ENCODE measurements around the gene NT5DC1.

Gene NT5DC1

DNA sequence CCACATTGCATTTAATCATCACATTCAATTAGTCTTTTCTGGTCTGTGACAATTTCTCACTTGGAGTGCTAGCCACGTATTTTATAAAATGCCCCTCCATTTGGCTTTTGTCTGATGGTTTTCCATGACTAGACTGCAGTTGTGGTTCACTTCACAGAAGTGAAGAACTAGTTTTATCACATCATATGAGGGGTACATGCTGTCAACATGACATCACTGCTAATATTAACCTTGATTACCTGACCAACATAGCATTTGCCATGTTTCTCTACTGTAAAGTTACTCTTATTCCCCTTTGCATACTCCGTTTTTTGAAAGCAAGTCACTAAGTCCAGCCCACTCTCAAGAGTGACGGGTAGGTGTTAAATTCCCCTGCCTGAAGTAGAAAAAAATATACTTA is 73.3 kb downstream of the NT5DC1 start:
- TF ChIP-seq GATA3 (IDR thresholded peaks at IDR 0.05; ENCODE audit: low read depth, low read length) (no peak), GATA2 (IDR thresholded peaks at IDR 0.05; ENCODE audit: low read depth, low read length) (no peak)

DNA sequence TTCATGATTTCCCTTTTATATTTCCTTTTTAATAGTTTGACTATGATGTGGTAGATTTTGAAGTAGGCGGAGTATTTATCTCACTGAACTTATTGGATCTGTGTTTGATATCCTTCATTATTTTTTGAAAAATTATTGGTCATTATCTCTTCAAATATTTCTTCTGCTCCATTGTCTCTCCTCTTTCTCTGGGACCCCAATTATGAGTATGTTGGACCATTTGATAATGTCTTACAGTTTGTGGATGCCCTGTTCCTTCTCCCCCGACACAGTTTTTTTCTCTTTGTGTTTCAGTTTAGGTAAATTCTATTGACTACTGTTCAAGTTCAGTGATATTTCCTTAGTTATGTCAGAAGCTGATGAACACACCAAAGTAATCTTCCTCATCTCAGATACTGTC is 74.7 kb downstream of the NT5DC1 start:
- TF ChIP-seq GATA2 (IDR thresholded peaks at IDR 0.05; ENCODE audit: low read depth, low read length) (no peak), GATA3 (IDR thresholded peaks at IDR 0.05; ENCODE audit: low read depth, low read length) (no peak)

DNA sequence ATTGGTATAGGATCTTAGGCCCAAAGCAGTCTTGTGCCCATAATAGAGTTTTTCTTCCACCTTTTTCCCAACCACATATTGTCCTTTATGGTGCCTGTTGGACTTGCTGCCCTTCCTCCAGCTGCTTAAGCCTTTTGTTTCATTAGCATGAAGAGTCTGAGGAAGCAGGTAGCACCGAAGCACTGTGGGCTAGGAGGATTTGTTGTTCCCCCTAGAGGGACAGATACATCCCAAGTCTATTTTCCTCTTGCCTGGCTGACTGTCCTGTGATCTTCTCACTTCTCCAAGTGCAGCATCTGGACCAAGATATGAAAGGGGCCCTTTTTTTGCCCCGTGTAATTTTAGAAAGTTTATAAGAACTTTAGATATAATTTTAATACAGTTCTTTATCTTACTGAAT is 75.9 kb downstream of the NT5DC1 start:
- TF ChIP-seq GATA2 (IDR thresholded peaks at IDR 0.05; ENCODE audit: low read depth, low read length), result no peak

DNA sequence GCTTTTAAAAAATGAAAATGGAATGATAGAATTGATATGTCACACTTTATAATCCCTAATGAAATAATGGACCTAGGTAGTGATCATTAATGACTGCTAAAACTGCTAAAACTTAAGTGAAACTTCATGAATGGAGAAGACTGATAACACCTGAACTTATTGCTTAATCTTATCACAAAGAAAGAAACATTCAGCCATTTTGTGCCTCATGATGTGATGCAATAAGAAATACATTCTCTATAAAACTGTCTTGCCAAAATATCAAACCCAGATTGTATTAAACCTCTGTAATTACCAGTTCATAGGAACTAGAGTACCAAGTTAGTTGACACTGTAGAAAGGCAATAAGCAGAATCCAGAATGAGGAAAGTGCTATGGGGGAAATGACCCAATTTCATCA is 79.7 kb downstream of the NT5DC1 start:
- TF ChIP-seq GATA3 (IDR thresholded peaks at IDR 0.05; ENCODE audit: low read depth, low read length), result no peak
- TF ChIP-seq GATA2 (IDR thresholded peaks at IDR 0.05; ENCODE audit: low read depth, low read length), result no peak

DNA sequence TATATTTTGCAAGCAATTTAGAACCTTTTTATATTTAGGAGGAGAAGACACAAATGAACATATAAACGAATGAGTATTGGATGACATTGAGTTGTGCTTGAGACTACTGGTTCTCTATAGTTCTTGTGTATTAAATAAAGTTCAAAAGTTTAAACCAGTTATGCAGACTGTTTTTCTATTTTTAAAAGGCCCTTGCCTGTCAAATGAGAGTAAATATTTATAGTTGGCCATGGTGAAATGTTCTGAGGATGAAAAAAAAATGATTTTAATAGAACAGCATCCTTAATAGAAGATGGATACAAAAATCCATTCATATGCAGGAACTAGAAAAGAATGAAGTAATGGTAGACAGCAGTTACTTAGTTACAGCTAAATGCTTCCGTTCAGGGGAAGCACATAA is 88.8 kb downstream of the NT5DC1 start:
- no peak for TF ChIP-seq GATA2 (IDR thresholded peaks at IDR 0.05; ENCODE audit: low read depth, low read length)
- TF ChIP-seq GATA3 (IDR thresholded peaks at IDR 0.05; ENCODE audit: low read depth, low read length), result no peak

DNA sequence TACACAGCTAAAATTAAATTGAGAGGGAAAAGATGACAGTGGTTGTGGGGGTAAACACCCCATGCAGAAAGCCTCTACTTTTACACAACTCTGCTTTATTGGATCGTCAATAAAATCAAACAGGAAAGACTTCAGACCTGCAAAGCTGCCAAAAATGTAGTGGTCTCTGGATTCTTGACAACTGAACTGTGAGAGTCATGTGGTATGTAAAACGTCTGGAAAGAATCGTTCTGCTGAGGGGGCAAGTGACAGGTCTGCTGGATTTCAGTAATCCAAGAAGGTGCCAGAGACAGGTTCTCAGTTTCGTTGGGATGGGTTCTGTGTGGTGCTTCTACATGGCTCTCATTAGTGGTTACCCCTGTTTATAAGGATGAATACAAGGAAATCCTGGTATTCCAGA is 89.9 kb downstream of the NT5DC1 start:
- TF ChIP-seq GATA2 (IDR thresholded peaks at IDR 0.05; ENCODE audit: low read depth, low read length), result no peak
- no peak for TF ChIP-seq GATA3 (IDR thresholded peaks at IDR 0.05; ENCODE audit: low read depth, low read length)

DNA sequence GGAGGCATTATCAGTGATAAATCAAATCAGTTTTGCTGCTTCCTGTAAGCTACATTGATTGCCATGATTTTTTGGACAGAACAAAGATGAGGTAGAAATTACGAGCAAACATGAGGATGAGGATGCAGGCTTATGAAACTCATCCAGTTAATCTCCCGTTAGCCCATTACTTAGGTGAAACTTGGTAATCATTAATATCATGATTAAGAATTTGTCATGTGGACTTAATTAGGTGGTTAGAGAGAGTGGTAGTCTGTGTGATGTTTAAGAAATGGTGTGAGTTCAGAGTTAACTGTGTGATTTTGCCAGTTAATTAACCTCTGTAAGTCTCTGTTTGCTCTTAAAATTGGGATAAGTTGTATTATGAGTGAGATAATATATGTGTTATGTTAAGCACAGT is 91.2 kb downstream of the NT5DC1 start:
- TF ChIP-seq GATA2 (IDR thresholded peaks at IDR 0.05; ENCODE audit: low read depth, low read length) (no peak), GATA3 (IDR thresholded peaks at IDR 0.05; ENCODE audit: low read depth, low read length) (no peak)

DNA sequence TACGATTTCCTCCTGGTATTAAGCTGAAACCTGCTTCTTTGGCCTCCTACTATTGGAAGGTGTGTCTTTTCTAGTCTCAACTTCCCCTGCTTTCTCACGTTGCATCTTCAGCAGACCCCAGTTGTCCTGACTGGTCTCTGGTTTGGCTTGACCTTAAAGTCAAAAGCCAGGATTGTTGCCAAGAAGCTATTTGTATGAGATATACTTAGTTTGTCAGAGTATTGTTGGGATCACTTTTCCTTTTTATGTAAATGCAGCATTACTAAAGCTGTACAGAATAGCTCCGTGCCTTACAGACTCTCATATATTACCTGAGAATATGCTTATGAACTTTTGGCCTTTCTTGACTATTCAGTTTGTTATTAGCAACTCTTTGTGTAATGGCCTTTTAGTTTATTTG is 92.1 kb downstream of the NT5DC1 start:
- TF ChIP-seq GATA3 (IDR thresholded peaks at IDR 0.05; ENCODE audit: low read depth, low read length) (no peak), GATA2 (IDR thresholded peaks at IDR 0.05; ENCODE audit: low read depth, low read length) (no peak)

DNA sequence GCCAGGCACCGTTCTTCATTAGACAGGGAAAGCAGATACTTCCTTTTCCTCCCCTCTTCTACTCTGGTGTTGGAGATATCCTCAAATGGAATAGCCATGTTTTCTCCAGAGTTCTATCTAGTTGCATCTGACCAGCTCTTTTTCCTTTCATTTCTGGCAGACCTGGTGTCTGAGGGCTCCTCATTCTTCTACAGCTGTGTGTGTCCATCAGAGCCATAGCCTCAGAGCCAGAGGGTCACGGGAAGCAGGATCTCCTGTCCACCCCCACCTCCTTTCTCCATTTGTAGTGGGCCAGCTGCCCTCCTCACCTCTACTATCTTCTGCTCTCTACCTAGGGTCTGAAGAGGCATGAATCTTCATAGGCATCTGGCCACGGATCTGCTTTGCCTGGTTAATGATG is 96.2 kb downstream of the NT5DC1 start:
- TF ChIP-seq GATA3 (IDR thresholded peaks at IDR 0.05; ENCODE audit: low read depth, low read length) (no peak), GATA2 (IDR thresholded peaks at IDR 0.05; ENCODE audit: low read depth, low read length) (no peak)

DNA sequence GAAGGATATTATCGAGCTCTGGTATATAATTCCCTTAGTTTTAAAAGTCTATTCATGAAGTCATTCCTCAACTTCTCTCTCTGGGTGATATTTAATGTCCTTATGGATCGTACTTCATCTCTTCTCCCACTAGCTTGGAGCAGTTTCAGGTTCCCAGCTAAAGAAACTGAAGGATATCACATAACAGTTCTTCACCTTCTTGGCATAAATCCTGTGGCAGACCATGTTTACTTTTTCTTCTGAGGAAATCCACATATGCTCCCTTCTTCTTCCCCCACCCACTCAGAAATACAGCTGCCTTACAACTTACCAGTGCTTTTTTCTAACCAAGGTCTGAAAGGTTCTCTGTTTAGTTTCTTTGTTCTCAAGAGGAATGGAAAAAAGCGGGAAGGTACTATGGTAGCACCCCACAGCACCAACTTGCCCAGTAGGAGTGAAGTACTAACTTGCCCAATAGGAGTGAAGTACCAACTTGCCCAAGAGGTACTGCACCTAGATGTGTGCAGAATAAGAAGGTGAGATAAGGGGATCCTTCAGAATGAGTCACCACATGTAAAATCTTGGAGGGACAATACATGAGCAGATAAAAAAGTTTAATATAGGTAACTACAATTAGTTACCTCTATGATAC is 100.1 kb downstream of the NT5DC1 start:
- TF ChIP-seq GATA3 (IDR thresholded peaks at IDR 0.05; ENCODE audit: low read depth, low read length) (no peak), GATA2 (IDR thresholded peaks at IDR 0.05; ENCODE audit: low read depth, low read length) (no peak)

DNA sequence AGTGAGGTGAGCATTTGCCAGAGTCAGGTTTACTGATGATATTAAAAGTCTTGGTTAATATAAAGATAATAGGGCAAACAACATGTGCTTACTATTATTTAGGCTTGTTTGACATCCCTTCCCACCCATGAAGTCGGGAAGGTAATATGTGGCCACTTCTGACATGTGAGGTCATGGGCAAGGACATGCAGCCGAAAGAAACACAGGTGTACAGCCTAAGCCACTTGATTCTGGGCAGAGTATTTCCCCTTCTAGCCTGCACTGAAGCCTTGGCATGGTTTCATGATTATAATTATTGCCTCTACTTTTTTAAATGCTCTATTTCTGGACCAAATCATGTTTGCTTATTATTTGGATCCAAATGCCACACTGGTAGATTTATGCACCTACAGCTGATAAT is 100.9 kb downstream of the NT5DC1 start:
- TF ChIP-seq GATA3 (IDR thresholded peaks at IDR 0.05; ENCODE audit: low read depth, low read length), result no peak

DNA sequence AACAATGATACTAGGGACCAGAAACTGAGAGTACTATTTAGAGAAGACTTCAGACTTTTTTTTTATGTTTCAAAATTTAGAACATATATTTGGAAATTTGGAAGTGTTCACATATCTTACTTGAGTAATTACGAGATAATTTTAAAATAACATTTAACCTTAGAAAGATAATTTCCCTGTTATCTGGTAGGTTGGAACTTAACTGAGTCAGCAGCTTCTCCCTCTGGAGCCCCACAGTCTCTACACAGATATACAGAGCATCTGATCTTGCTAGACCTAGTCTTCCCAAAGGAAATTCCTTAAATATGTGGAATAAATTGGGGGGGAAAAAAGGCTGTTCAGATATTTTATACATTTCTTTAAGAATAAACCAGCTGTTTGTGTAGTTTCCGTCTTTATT is 104.6 kb downstream of the NT5DC1 start:
- TF ChIP-seq GATA2 (IDR thresholded peaks at IDR 0.05; ENCODE audit: low read depth, low read length) (no peak), GATA3 (IDR thresholded peaks at IDR 0.05; ENCODE audit: low read depth, low read length) (no peak)

DNA sequence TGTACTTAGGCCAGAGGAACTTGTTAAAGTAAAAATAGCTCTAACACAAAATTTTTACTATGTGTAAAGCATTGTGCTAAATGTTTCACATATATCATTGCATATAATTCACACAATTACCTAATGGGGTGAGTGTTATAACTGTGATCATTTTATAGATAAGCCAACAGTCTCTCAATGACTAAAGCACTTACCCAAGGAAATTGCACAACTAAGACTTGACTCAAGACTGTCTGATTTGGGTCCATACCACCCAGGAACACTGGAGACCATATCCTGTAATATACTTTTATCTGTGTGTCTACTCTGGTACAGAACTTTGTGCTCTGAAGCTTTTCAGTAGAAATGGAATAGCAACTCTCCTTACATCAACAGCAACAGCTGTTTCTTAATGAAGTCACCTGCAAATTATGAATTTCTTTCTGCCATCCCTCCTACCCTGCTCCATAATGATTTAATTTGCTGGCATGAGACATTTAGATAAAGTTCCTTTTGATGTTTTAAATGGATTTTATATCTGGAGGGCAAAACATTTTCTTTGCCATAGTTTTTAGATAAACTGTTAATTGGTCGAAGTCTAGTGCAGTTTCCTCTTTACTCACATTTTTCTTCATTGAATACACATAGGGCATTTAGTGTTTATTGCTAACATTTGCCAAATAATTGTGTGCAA is 105.7 kb downstream of the NT5DC1 start:
- TF ChIP-seq GATA3 (IDR thresholded peaks at IDR 0.05; ENCODE audit: low read depth, low read length) (no peak), GATA2 (IDR thresholded peaks at IDR 0.05; ENCODE audit: low read depth, low read length) (no peak)

DNA sequence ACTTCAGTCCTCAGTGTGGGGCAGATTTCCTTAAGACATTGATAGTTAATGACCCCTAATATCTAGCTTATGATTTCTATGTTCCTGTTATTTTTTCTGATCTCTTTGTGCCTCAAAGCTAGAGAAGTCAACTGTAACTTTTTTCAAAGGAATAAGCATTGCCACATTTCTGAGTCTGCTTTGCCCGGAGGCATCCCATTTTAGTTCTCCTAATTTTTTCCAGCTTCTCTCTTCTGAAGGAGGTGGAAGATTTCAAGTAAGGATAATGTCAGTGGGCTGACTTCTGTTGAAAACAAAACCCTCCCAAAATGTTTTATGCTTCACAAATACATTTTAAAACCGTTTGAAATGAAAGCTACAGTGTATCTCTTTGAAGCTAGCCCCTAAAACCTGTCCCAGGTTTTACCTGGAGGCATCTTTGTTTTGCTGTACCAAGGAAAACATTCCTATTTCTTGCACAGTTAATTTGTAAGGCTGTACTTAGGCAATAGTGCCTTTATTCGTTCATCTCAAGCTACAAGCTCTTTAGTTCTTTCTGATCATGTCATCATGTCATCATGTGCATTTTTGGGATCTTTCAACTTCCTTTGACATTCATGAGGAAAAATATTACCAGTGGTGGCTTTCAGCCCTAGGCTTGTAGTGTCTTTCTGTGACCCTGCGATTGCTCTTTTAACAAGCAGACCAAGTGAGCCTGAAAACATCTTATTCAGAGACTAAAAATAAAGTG is 107.6 kb downstream of the NT5DC1 start:
- TF ChIP-seq GATA3 (IDR thresholded peaks at IDR 0.05; ENCODE audit: low read depth, low read length) (no peak), GATA2 (IDR thresholded peaks at IDR 0.05; ENCODE audit: low read depth, low read length) (no peak)

DNA sequence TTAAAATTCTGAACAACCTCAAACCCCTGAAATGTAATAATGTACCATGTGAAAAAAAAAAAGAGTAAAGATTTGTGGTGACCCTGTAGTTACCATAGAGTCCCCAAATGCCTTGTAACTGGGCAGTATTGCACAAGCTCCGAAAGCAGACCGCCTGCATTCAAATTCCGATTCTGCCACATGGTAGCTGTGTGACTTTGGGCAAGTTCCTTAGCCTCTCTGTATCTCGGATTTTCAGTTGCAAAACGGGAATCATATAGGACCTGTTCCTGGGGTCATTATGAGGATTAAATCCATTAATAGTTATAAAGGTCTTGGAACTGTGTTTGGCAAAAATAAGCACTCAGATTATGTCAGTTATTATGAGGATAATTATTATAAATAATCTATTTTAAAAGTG is 109.7 kb downstream of the NT5DC1 start:
- TF ChIP-seq GATA2 (IDR thresholded peaks at IDR 0.05; ENCODE audit: low read depth, low read length) (no peak), GATA3 (IDR thresholded peaks at IDR 0.05; ENCODE audit: low read depth, low read length) (no peak)

All from SH-SY5Y (cell line).